ENCODE results near the gene RTN3. TPM values are rescaled to one million over a fixed set of nuclear protein-coding genes. Genes with fewer than 3 reads are reported as not detected.

RTN3 gene
- total and polyA plus RNA-seq, 2 donors = 79.8 to 92.8 TPM

- H3K4me3 ChIP-seq (ENCODE audit: low read depth, low read length) = no peak overlapping the region
- H3K36me3 ChIP-seq (ENCODE audit: insufficient read depth) = no peaks in the 10 kb centered on the region
- WGBS = 61% methylated on average over 11 of the region's 11 CpGs
- no peak overlapping the region for H3K27ac ChIP-seq (ENCODE audit: low read depth)
- no peak for DNase-seq (ENCODE audit: extremely low spot score)
- no peaks in the 10 kb centered on the region for H3K4me1 ChIP-seq (ENCODE audit: insufficient read depth)
These were observed 17.9 kb downstream of the RTN3 start for GRCh38 chr11:63698976-63699733.

GRCh38 chr11:63699896-63700295, 18.6 kb downstream of the RTN3 start:
- H3K36me3 ChIP-seq (ENCODE audit: insufficient read depth) = no peaks in the 10 kb centered on the region
- DNase-seq (ENCODE audit: extremely low spot score) = no peak
- no peaks in the 10 kb centered on the region for H3K4me1 ChIP-seq (ENCODE audit: insufficient read depth)
- no peak overlapping the region for H3K27ac ChIP-seq (ENCODE audit: low read depth)
- WGBS = 79% methylated on average over 1 of the region's 1 CpG
- H3K4me3 ChIP-seq (ENCODE audit: low read depth, low read length) = no peak overlapping the region

- no peak for DNase-seq (ENCODE audit: extremely low spot score)
- H3K36me3 ChIP-seq (ENCODE audit: insufficient read depth) = no peaks in the 10 kb centered on the region
- H3K4me1 ChIP-seq (ENCODE audit: insufficient read depth) = no peaks in the 10 kb centered on the region
- WGBS = 66% methylated on average over 2 of the region's 2 CpGs
- no peak overlapping the region for H3K27ac ChIP-seq (ENCODE audit: low read depth)
- no peak overlapping the region for H3K4me3 ChIP-seq (ENCODE audit: low read depth, low read length)
These were observed 24.2 kb downstream of the RTN3 start for GRCh38 chr11:63705526-63705925.

GRCh38 chr11:63708764-63709163, 27.5 kb downstream of the RTN3 start:
- no peaks in the 10 kb centered on the region for H3K4me1 ChIP-seq (ENCODE audit: insufficient read depth)
- no peak overlapping the region for H3K27ac ChIP-seq (ENCODE audit: low read depth)
- H3K4me3 ChIP-seq (ENCODE audit: low read depth, low read length) = no peak overlapping the region
- H3K36me3 ChIP-seq (ENCODE audit: insufficient read depth) = no peaks in the 10 kb centered on the region
- 96% methylated on average over 1 of the region's 1 CpG for WGBS
- DNase-seq (ENCODE audit: extremely low spot score) = no peak

- WGBS = 36% methylated on average over 3 of the region's 3 CpGs
- H3K4me1 ChIP-seq (ENCODE audit: insufficient read depth) = no peaks in the 10 kb centered on the region
- no peak overlapping the region for H3K27ac ChIP-seq (ENCODE audit: low read depth)
- DNase-seq (ENCODE audit: extremely low spot score) = no peak
- H3K4me3 ChIP-seq (ENCODE audit: low read depth, low read length) = no peak overlapping the region
- H3K36me3 ChIP-seq (ENCODE audit: insufficient read depth) = no peaks in the 10 kb centered on the region
These were observed 28.1 kb downstream of the RTN3 start for GRCh38 chr11:63709336-63709884.

GRCh38 chr11:63710476-63711217, 29.3 kb downstream of the RTN3 start:
- DNase-seq (ENCODE audit: extremely low spot score) = no peak
- peak overlapping the region; percentile 23 for H3K27ac ChIP-seq (ENCODE audit: low read depth)
- H3K36me3 ChIP-seq (ENCODE audit: insufficient read depth) = no peaks in the 10 kb centered on the region
- WGBS = 29% methylated on average over 11 of the region's 11 CpGs
- no peaks in the 10 kb centered on the region for H3K4me1 ChIP-seq (ENCODE audit: insufficient read depth)
- no peak overlapping the region for H3K4me3 ChIP-seq (ENCODE audit: low read depth, low read length)

- Histone ChIP-seq H3K4me3 (ENCODE audit: low read depth, low read length) (no peak overlapping the region), H3K27ac (ENCODE audit: low read depth) (no peak overlapping the region), H3K36me3 (ENCODE audit: insufficient read depth) (no peaks in the 10 kb centered on the region), H3K4me1 (ENCODE audit: insufficient read depth) (no peaks in the 10 kb centered on the region)
- no peak for DNase-seq (ENCODE audit: extremely low spot score)
- 85% methylated on average over 6 of the region's 6 CpGs for WGBS
These were observed 30.5 kb downstream of the RTN3 start for GRCh38 chr11:63711838-63712237.

GRCh38 chr11:63713766-63714165, 32.5 kb downstream of the RTN3 start:
- 54% methylated on average over 2 of the region's 2 CpGs for WGBS
- H3K27ac ChIP-seq (ENCODE audit: low read depth) = no peak overlapping the region
- DNase-seq (ENCODE audit: extremely low spot score) = no peak
- no peaks in the 10 kb centered on the region for H3K36me3 ChIP-seq (ENCODE audit: insufficient read depth)
- H3K4me3 ChIP-seq (ENCODE audit: low read depth, low read length) = no peak overlapping the region
- no peaks in the 10 kb centered on the region for H3K4me1 ChIP-seq (ENCODE audit: insufficient read depth)

- Histone ChIP-seq H3K36me3 (ENCODE audit: insufficient read depth) (no peaks in the 10 kb centered on the region), H3K27ac (ENCODE audit: low read depth) (no peak overlapping the region), H3K4me1 (ENCODE audit: insufficient read depth) (no peaks in the 10 kb centered on the region), H3K4me3 (ENCODE audit: low read depth, low read length) (no peak overlapping the region)
- no peak for DNase-seq (ENCODE audit: extremely low spot score)
These were observed 34.7 kb downstream of the RTN3 start for GRCh38 chr11:63716046-63716445.

GRCh38 chr11:63719001-63719400, 37.7 kb downstream of the RTN3 start:
- 86% methylated on average over 1 of the region's 1 CpG for WGBS

GRCh38 chr11:63719987-63720386, 38.7 kb downstream of the RTN3 start:
- DNase-seq (ENCODE audit: extremely low spot score) = no peak
- no peak overlapping the region for H3K4me3 ChIP-seq (ENCODE audit: low read depth, low read length)
- 67% methylated on average over 2 of the region's 2 CpGs for WGBS

More at GRCh38 chr11:63719001-63719400, 37.7 kb downstream of the RTN3 start:
- Histone ChIP-seq H3K4me3 (ENCODE audit: low read depth, low read length) (no peak overlapping the region), H3K4me1 (ENCODE audit: insufficient read depth) (no peaks in the 10 kb centered on the region), H3K27ac (ENCODE audit: low read depth) (no peak overlapping the region), H3K36me3 (ENCODE audit: insufficient read depth) (no peaks in the 10 kb centered on the region)
- DNase-seq (ENCODE audit: extremely low spot score) = no peak

GRCh38 chr11:63720611-63721010, 39.3 kb downstream of the RTN3 start:
- Histone ChIP-seq H3K27ac (ENCODE audit: low read depth) (no peak overlapping the region), H3K36me3 (ENCODE audit: insufficient read depth) (no peaks in the 10 kb centered on the region), H3K4me3 (ENCODE audit: low read depth, low read length) (no peak overlapping the region), H3K4me1 (ENCODE audit: insufficient read depth) (no peaks in the 10 kb centered on the region)
- DNase-seq (ENCODE audit: extremely low spot score) = no peak
- WGBS = 96% methylated on average over 3 of the region's 3 CpGs

More at GRCh38 chr11:63719987-63720386, 38.7 kb downstream of the RTN3 start:
- no peaks in the 10 kb centered on the region for H3K36me3 ChIP-seq (ENCODE audit: insufficient read depth)
- no peaks in the 10 kb centered on the region for H3K4me1 ChIP-seq (ENCODE audit: insufficient read depth)
- H3K27ac ChIP-seq (ENCODE audit: low read depth) = no peak overlapping the region

- H3K27ac ChIP-seq (ENCODE audit: low read depth) = no peak overlapping the region
- H3K36me3 ChIP-seq (ENCODE audit: insufficient read depth) = no peaks in the 10 kb centered on the region
- no peak overlapping the region for H3K4me3 ChIP-seq (ENCODE audit: low read depth, low read length)
- WGBS = 80% methylated on average over 3 of the region's 3 CpGs
- no peaks in the 10 kb centered on the region for H3K4me1 ChIP-seq (ENCODE audit: insufficient read depth)
- DNase-seq (ENCODE audit: extremely low spot score) = no peak
These were observed 48.0 kb downstream of the RTN3 start for GRCh38 chr11:63729326-63729725.

- DNase-seq (ENCODE audit: extremely low spot score) = no peak
- Histone ChIP-seq H3K27ac (ENCODE audit: low read depth) (no peak overlapping the region), H3K36me3 (ENCODE audit: insufficient read depth) (no peaks in the 10 kb centered on the region), H3K4me1 (ENCODE audit: insufficient read depth) (no peaks in the 10 kb centered on the region), H3K4me3 (ENCODE audit: low read depth, low read length) (no peak overlapping the region)
- 99% methylated on average over 4 of the region's 4 CpGs for WGBS
These were observed 55.6 kb downstream of the RTN3 start for GRCh38 chr11:63736864-63737263.

Data from urinary bladder (tissue), 4 donors.